Measurements from ENCODE around the gene ZBTB12. TPM values are rescaled to one million over a fixed set of nuclear protein-coding genes. Genes with fewer than 3 reads are reported as not detected.
"Not testable (repeated sequence)": the region's sequence is repeated elsewhere in the genome, so short reads cannot be mapped to it uniquely, and the experiment has no call there.

ZBTB12 gene
- total RNA-seq, 2 experiments from 2014 or later, result 0.28 to 0.33 TPM

DNA sequence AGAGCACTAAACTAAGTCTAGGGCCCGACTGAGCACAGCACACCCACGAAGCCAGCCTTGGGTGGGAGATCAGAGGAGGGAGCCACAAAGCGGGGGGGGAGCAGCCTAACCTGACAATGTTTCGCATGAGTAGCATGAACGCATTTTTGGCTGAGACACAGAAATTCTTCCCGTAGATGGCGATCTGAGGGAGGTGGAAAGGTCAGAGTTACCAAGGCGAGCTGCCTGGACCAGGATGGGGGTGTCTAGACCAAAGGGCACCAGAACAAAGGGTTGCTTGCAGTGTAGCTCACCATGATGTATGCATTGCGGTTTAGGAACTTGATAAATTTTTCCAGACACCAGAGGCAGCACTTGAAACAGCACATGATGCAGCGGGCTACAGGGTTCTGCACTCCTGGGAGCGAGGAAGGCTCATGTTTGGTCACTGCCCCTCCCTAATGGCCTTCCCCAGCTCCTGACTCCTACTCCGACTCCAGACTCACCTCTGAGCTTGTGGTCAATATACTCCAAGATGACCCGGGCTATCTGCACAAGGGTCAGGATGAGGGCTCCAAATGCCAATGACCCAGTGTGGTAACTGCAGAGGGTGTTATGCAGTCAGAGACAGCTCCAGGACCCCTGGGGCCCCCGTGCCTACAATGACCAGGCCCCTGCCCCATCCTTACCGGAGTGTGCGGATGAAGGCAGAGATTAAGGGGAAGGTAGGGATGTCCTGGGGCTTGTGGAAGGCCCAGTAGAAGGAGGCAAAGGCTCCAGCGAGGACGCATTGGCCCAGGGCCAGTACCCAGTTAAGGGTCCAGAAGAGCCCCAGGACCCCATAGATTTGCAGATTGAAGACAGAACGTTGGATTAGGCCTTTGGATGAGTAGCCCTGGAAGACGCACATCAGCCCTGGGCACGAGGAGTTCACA, 36.4 kb downstream of the ZBTB12 start:
- peaks cover 37% of the 10 kb centered on the region for H3K4me1 ChIP-seq (ENCODE audit: insufficient read depth, low read length)
- Mint-ChIP-seq H3K27ac (no peak overlapping the region), H3K9me3 (no peaks in the 10 kb centered on the region), H3K4me1 (ENCODE audit: low read depth) (peaks cover 28% of the 10 kb centered on the region), H3K27me3 (no peaks in the 10 kb centered on the region), H3K4me3 (peak overlapping the region; percentile 34), H3K36me3 (ENCODE audit: low read depth) (peaks cover 15% of the 10 kb centered on the region)
- no peak overlapping the region for H3K4me3 ChIP-seq (ENCODE audit: low read length)
- H3K9me3 ChIP-seq (ENCODE audit: control insufficient read depth in 1 of 2, insufficient read depth in 1 of 2, low read length in 2 of 2), result no peaks in the 10 kb centered on the region
- POLR2A ChIA-PET, result interaction anchor here (1.4 kb wide), 1 partner anchor 324 kb away, joined by 5 read pairs; the partner anchor contains the start of gene DDX39B
- peaks cover 7% of the 10 kb centered on the region for H3K36me3 ChIP-seq (ENCODE audit: insufficient read depth, low read length)
- no peak for DNase-seq
- no peaks in the 10 kb centered on the region for H3K27me3 ChIP-seq (ENCODE audit: control insufficient read depth in 1 of 2, insufficient read depth in 2 of 2, low read length in 2 of 2)
- no peak for ATAC-seq (ENCODE audit: poor library complexity)
- CTCF ChIA-PET, result interaction anchor here (1.3 to 1.6 kb wide), 2 partner anchors 23 to 136 kb away, joined by 3 to 4 read pairs; no protein-coding TSS in a partner anchor
- TF ChIP-seq, protein P1, sequence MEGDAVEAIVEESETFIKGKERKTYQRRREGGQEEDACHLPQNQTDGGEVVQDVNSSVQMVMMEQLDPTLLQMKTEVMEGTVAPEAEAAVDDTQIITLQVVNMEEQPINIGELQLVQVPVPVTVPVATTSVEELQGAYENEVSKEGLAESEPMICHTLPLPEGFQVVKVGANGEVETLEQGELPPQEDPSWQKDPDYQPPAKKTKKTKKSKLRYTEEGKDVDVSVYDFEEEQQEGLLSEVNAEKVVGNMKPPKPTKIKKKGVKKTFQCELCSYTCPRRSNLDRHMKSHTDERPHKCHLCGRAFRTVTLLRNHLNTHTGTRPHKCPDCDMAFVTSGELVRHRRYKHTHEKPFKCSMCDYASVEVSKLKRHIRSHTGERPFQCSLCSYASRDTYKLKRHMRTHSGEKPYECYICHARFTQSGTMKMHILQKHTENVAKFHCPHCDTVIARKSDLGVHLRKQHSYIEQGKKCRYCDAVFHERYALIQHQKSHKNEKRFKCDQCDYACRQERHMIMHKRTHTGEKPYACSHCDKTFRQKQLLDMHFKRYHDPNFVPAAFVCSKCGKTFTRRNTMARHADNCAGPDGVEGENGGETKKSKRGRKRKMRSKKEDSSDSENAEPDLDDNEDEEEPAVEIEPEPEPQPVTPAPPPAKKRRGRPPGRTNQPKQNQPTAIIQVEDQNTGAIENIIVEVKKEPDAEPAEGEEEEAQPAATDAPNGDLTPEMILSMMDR (IDR thresholded peaks at IDR 0.05), result no peak
- H3K27ac ChIP-seq (ENCODE audit: low read depth in 1 of 2, low read length in 2 of 2), result no peak overlapping the region
- intact Hi-C loops (cut with DNase I, micrococcal nuclease), result loop anchor here in 1 of 2 experiments (10.0 kb wide), 1 partner anchor 1429 kb away; the partner anchor contains the start of gene RGL2

DNA sequence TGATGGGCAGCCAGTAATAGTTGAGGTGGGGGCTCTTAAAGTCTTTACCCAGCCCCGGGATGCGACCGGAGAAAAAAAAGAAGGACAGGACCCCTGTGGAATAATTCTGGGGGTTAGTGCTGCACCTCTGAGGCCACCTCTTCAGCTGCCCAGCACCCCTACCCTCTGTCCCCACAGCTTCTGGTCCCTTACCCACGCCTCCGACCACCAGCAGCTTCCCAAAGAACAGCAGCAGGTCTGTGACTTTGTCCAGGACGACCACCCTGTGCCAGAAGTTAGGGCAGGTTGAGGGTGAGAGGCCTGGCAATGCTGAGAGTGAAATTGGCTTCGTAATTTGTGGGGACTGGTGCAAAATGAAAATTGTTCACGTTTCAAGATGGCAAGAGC, 37.1 kb downstream of the ZBTB12 start:
- Mint-ChIP-seq H3K9me3 (no peaks in the 10 kb centered on the region), H3K27ac (no peak overlapping the region), H3K36me3 (ENCODE audit: low read depth) (peaks cover 21% of the 10 kb centered on the region), H3K4me1 (ENCODE audit: low read depth) (peaks cover 28% of the 10 kb centered on the region), H3K27me3 (no peaks in the 10 kb centered on the region), H3K4me3 (peak overlapping the region; percentile 88)
- intact Hi-C loops (cut with DNase I, micrococcal nuclease), result loop anchor here (1.0 to 10.0 kb wide), 3 partner anchors 137 to 1430 kb away; partner anchors contain the start of gene RGL2 (in 1 of the 2)
- peaks cover 37% of the 10 kb centered on the region for H3K4me1 ChIP-seq (ENCODE audit: insufficient read depth, low read length)
- H3K36me3 ChIP-seq (ENCODE audit: insufficient read depth, low read length), result peaks cover 13% of the 10 kb centered on the region
- no peak overlapping the region for H3K4me3 ChIP-seq (ENCODE audit: low read length)
- POLR2A ChIA-PET, result interaction anchor here (0.8 to 1.4 kb wide), 3 partner anchors 33 to 324 kb away, joined by 3 to 5 read pairs (median 3); partner anchors contain the start of genes DDX39B and EHMT2
- TF ChIP-seq, protein P1 (IDR thresholded peaks at IDR 0.05), result no peak
- no peaks in the 10 kb centered on the region for H3K9me3 ChIP-seq (ENCODE audit: control insufficient read depth in 1 of 2, insufficient read depth in 1 of 2, low read length in 2 of 2)
- H3K27me3 ChIP-seq (ENCODE audit: control insufficient read depth in 1 of 2, insufficient read depth in 2 of 2, low read length in 2 of 2), result no peaks in the 10 kb centered on the region
- no peak overlapping the region for H3K27ac ChIP-seq (ENCODE audit: low read depth in 1 of 2, low read length in 2 of 2)
- CTCF ChIA-PET, result interaction anchor here (1.3 kb wide), 1 partner anchor 24 kb away, joined by 3 read pairs; no protein-coding TSS in a partner anchor
- no peak for DNase-seq
- no peak for ATAC-seq (ENCODE audit: poor library complexity)

DNA sequence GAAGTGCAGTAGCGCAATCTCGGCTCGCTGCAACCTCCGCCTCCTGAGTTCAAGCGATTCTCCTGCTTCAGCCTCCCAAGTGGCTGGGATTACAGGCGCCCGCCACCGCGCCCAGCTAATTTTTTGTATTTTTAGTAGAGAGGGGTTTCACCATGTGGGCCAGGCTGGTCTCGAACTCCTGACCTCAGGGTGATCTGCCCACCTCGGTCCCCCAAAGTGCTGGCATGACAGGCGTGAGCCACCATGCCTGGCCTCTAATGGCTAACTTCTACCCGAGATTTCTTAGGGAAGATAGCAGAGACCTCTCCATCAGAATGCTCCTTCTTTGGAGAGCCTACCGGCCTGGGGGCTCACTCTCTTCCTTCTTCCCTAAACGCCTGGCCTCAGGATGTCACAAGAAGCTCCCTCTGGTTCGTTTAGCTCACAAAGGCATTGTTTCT, 37.7 kb downstream of the ZBTB12 start:
- Histone ChIP-seq H3K27ac (ENCODE audit: low read depth in 1 of 2, low read length in 2 of 2) (peak overlapping the region in 1 of 2 donors; percentile 9), H3K36me3 (ENCODE audit: insufficient read depth, low read length) (peaks cover 20% of the 10 kb centered on the region), H3K4me3 (ENCODE audit: low read length) (peak overlapping the region; percentile 69), H3K4me1 (ENCODE audit: insufficient read depth, low read length) (peaks cover 37% of the 10 kb centered on the region)
- H3K9me3 ChIP-seq (ENCODE audit: control insufficient read depth in 1 of 2, insufficient read depth in 1 of 2, low read length in 2 of 2); H3K9me3 Mint-ChIP-seq; H3K27me3 ChIP-seq (ENCODE audit: control insufficient read depth in 1 of 2, insufficient read depth in 2 of 2, low read length in 2 of 2); H3K27me3 Mint-ChIP-seq; ATAC-seq (ENCODE audit: poor library complexity); DNase-seq: not testable (repeated sequence)
- Mint-ChIP-seq H3K4me3 (peak overlapping the region; percentile 88), H3K4me1 (ENCODE audit: low read depth) (peaks cover 28% of the 10 kb centered on the region), H3K36me3 (ENCODE audit: low read depth) (peaks cover 27% of the 10 kb centered on the region), H3K27ac (peak overlapping the region; percentile 91)
- TF ChIP-seq, protein P1 (IDR thresholded peaks at IDR 0.05), result peak; percentile 4
- POLR2A ChIA-PET, result interaction anchor here (0.6 to 2.9 kb wide), 14 partner anchors 29 to 956 kb away, joined by 3 to 36 read pairs (median 6); partner anchors contain the start of genes BAG6, DDX39B, EHMT2 and HSPA1B
- intact Hi-C loops (cut with DNase I, micrococcal nuclease), result loop anchor here (1.0 to 10.0 kb wide), 3 partner anchors 136 to 1431 kb away; partner anchors contain the start of gene RGL2 (in 1 of the 2)
- CTCF ChIA-PET, result interaction anchor here (0.6 to 2.2 kb wide), 6 partner anchors 26 to 366 kb away, joined by 3 to 11 read pairs (median 4); partner anchors contain the start of gene MICB

Data from CD4-positive, alpha-beta T cell (primary cell).